GM18511 (cell line): Measurements from ENCODE around the gene DRGX.

Experiments
- ATAC-seq: cut with Tn5 transposase; IDR thresholded peaks from one replicate; pipeline ENCODE4 v1.9.1; 2021; ENCODE audit warnings: mild to moderate bottlenecking, moderate library complexity; ENCODE audit not compliant: unreplicated experiment

DRGX gene

DNA sequence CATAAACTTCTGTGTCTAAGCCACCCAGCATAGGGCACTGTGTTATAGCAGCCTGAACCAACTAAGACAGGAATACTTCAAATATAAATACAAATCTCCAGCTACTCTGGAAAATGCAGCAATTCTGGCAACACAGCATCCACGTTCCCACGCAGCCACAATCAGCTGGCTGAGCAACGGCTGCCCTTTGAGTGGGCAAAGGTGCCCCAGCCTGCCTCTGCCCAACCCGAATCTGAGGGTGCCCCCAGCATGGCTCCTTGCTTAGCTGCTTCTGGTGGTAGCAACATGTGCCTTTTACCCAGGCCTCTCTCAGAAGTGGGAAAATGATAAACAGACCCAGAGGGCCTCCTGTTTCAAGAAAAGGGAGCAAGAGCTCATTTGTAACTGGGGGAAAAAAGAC is 12.0 kb downstream of the DRGX start:
- no peak for ATAC-seq

DNA sequence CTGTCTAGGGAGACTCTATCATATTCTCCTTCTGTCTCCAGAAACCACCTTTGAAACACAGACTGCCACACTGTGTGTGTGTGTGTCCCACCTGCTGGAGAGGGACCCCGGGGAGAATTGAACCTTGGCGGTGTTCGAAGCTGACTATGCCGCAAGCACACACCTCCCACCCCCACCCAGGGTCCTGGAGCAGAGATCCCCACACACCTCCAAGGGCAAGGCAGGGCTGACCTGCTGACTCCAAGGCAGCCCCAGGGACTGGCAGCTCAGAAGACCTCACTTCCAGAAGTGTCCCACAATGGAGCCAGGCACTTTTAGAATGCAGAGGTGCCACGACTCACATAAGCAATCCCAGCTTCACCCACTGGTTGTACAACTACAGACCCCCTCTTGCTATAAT is 13.1 kb downstream of the DRGX start:
- ATAC-seq, result no peak

DNA sequence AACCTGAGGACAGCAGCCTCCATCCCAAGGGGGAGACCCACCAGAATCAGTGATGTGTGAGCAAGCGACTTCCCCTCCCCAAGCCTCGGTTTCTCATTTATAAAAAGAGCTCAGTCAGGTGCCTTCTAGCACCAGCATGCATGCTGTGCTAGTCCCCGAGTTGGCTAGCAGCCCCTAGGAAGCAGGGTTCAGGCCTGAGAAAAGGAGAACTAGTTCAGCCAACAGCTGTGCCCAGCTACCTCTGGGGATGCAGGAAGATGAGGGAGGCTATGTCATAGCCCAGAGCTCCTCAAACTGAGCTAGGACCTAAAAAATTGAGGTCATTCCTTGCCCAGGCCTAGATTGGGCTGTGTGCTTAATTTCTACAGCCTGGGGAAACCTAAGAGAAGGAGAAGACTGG is 13.7 kb downstream of the DRGX start:
- no peak for ATAC-seq

DNA sequence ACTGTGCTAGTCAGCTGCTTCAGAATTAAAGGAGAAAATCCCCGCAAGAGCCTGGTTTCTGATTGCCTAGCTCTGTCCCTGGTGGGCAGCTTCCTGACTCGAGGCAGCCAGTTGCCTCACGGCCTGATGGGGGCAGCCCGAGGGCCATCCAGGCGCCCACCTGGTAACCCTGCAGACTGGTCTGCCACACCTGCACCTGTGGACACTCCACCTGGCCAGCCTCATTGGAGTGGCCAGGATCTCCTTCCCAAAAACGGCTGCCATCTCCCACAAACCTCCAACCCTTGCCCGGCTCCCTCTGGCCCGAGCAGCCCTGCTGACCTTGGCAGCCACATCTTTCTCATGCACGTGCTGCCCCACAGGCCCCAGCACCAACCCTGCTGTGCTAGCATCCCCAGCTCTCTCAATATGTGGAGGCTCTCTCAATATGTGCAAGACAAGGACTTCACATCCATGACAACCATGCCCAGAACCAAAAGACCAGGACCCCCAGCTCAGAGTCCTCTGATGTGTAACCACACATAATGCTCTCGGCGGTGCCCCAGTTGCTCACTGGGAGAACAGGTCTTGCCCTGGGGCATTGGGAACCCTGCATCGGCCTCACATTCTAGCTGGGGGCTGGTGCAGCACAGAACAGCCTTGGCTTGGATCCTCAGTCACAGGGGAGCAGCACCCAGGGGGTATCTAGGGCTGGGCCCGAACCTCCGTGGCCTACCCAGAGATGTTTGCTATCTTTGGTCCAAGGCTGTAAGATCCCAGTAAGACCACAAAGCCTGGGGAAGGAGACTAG is 14.6 kb downstream of the DRGX start:
- no peak for ATAC-seq

DNA sequence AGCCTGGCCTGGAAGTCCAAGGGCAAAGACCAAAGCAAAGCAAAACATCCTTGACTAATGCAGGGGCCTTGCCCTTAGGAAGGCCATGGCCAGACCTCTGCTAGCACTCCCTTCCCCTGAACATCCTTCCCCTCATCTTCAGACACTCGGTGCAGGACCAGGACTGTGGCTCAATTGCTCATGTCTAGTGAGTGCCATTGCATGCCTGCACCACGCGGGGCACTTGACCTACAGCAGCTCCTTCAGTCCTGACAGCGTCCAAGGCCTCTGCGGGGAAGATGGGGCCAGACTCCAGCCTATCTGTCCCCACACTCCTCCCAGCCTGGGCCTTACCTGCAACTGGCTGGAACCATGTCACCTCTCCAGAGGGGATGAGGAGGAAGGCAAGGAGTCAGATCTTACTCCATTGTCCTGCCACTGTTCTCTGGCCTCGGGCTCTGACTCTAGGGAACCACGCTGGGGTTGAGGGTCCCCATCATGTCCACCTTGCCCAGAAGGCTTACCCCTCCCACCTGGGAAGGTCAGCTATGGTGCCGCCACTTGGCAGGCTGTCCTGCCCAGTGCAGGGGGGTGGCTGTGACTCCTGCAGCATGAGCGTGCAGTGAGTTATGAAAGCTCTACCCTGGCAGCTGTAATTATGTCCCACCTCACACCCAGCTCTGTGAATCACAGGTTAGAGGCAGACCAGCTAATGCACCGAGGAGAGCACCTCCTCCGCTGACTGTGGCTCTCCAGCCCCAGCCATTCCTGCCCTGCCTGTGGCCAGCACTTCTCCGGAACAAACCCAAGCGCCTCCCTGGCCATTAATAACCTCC is 16.1 kb downstream of the DRGX start:
- no peak for ATAC-seq

DNA sequence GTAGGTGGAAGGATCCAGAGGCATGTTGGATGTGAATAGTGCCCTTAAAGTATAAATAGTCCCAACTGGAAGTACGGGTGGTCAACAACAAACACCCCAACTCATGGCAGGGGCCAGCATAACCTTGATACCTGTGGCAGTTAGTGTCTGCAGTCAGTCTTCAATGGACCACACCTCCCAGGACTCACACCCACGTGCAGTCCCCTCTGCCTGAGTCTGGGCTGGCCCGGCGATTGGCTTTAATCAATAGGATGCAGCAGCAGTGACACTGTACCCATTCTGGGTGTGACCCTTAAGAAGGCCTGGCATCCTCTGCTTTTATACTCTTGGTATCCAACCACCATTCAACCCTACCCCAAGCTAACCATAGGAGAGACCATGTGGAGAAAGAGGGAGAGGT is 18.6 kb downstream of the DRGX start:
- ATAC-seq, result no peak

DNA sequence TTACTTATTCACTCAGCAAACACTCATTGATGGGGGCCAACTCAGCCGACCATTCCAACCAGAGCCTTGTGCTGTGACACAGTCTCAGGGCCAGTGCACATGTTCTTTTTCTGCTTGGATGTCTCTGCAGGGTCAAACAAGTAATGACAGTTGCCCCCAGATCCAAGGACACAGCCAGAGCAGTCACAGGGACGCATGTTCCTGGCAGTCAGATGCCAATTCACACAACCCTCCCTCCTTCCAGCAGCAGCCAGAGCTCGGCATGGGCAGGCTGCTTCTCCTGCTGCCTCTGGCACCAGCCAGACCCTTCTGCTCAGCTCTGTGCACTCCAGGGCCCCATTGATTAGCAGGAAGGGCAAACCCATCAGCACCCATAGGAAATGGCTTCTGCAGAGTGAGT is 20.3 kb downstream of the DRGX start:
- no peak for ATAC-seq

DNA sequence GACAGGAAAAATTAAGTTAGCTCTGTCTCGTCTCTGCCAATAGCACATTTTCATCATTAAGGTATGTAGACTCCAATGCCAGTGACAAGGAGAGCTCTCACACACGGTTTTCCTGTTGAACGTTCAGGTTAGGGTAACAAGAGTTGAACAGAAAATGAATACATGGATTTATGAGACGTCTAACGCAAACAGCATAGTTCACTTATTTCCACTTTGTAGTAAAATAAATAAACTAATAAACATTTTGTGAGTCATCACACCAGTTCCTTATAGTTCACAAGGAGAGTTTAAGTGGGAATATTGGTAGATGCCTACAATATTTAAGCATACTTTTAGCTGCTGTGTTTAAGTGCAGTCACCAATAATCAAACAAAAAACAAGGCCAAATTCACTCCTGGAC is 21.1 kb downstream of the DRGX start:
- ATAC-seq, result no peak

DNA sequence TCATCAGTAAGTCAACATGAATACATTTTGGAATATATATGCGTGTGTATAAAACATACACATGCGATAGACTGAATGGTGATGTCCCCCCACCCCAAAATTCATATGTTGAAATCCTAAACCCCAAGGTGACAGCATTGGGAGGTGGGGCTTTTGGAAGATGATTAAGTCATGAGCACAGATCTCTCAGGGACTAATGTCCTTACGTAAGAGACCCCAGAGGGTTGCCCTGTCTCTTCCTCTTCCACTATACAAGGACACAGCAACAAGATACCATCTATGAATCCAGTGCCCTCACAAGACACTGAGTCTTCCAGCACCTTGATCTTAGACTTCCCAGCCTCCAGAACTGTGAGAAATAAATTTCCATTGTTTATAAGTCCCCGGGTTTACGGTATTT is 22.5 kb downstream of the DRGX start:
- no peak for ATAC-seq

DNA sequence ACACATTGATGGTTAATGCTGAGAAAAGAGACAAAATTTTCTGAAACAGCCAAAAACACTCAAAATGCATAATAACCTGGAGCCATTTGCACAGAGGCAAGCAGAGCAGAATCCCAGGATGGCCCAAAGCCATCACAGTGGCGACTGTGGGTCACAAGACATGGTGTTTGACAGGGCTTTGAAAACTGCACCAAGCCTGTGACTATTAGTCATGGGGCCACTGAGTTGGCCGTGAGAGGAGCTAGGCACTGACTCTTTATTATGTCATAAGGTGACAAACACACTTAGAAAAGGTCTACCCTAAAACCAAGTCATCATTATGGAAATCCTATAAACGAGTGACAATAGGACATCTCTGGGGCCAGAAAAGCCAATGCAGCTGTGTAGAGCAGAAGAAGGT is 23.9 kb downstream of the DRGX start:
- ATAC-seq, result no peak

DNA sequence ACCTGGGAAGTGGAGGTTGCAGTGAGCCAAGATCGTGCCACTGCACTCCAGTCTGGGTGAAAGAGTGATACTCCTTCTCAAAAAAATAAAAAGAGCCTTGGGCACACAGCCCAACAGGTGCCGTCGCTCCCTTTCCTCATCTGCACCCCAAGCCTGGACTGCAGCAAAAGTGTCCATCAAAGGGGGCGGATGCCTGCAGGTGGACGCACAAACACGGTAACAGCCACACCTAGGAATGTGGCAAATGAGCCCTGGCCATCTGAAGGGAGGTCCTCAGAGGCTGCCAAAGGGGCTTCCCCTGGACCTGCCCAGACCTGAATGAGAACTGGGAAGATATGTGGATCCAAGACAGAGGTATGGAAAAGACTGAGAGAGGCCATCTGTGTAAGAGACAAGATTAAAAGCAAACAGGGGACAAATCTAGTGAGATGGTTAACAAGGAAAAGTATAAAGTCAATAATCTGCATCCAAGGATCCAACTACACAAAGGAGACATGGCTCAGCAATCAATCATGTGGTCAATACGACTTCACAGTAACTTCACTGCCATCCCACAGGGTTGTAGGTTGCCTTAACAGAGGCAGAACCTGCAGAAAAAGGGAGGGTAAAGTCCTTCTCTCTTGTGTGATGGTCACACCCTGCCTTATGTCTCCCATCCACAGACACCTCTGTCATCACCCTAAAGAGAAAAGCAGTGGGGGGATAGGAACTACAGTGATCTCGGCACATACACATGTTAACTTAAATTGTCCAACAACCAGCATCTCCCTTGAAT is 25.4 kb downstream of the DRGX start:
- ATAC-seq, result no peak

DNA sequence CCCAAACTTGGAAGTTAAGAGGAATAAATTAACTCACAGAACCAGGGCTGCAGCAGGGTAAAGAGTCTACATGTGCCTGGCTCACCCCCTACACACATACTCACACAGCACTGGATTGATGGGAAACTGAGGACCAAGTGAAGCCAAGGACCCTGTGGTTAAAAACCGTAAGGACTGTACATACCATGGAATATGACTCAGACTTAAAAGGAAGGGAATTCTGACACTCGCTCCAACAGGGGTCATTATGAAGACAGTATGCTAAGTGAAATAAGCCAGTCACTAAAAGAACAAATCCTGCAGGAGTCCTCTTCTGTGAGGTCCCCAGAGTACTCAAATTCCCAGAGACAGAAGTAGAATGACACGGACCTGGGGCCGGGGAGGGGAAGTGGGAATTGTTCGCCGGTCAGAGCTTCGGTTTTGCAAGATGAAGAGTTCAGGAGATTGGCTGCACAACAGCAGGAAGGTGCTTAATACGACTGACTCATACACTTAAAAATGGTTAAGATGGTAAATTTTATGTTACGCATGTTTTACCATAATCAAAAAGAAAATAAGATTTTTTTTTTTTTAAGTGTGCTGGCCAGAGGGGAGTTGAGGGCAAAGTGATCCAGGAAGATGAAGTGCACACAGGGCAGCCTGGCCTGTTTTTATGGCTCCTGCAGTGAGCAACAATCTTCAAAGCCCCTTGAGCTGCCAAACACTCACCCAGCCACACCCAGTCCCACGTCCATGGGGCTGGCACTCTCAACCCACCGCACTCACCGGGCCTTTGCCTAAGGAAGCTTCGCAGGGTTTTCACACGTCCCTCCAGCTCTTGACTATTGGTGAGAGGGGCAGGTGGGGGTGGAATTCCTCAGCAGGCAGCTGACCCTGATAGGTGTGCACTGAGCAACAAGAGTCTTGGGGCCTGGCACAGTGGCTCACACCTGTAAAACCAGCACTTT is 26.4 kb downstream of the DRGX start:
- no peak for ATAC-seq

DNA sequence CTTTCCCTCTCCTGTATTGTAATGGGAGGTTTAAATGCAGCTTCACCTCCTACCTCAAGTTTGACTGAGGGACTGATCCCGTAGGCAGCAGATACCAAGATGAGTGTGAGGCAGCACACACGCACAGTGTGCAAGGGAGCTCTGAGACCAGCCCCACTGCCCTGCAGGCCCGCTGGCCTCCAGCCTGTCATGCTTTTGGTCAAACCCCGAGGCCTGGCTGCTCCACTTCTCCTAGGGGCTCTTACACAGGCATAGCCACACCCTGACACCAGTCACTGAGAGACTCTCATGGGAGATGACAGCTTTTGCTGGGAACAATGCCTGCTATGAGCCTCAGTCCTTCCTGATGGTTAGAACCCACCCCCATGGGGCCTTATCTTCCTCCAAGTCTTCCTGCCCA is 27.6 kb downstream of the DRGX start:
- ATAC-seq, result no peak

DNA sequence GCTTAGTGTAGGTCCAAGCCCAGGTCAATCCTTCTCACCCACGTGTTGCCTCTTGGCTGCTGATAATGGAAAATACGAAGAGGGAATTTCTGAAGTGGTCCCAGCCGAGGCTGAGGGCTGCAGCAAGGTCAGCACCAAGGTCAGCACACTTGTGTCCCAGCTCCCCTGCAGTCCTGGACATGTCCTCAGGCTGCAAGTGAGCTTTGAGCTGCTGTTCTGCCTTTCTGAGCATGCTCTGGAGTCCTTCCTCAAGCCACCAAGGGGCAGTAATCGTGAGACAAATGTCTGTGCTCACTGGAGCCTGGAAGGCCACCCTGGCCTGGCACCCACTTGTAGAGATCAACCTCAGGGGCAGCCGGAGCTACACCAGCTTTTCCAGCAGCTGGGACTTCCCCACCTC is 28.3 kb downstream of the DRGX start:
- no peak for ATAC-seq

DNA sequence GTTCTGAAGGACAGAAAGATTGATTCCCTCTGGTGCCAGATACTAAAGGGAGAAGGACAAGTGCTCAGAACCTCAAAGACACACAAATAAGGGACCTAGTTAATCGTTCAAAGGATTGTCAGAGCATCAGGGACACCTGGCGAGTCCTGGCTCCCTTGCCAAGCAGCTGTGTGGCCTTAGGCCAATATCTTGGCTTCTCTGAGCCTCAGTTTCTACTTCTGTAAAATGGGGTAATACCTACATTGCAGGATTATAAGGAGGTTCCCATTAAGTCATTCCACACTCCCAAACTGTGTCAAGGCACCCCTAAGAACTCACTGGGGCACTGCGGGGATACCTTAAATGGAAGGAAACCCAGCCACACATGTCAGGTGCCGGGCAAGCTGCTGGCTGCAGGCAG is 29.4 kb downstream of the DRGX start:
- no peak for ATAC-seq

DNA sequence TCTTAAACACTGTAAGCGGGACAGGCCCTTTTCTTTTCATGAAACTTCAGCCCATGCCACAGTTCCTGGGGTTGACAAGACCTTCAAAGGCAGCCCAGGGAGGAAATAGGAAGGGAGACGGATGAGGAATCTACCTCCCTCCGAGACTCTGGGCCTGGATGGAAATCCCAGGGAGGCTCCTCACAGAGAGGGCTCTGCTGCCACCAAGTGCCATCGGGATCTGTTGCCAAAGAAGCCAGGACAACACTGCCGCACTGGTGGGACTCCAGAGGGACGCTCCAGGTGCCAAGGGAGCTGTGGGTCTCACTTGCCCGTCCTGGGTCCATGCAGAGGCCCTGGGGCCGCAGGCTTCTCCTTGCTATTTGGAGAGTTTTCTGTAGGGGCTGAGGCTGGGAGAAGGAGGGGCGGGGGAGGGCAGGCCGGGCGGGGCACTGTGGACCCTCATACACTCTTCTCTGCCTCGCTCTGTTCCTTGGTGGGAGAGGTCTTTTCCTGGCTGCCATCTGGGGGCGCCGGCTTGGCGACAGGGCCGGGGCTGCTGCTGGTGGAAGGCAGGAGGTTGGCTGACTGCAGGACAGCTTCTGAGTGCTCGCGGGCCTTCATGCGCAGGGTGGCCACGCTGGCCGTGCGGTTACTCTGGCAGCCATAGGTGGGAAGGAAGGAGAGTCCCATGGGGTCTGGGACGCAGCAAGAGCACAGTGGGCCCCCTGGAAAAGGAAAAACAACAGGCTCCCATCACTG is 30.0 kb downstream of the DRGX start:
- no peak for ATAC-seq

DNA sequence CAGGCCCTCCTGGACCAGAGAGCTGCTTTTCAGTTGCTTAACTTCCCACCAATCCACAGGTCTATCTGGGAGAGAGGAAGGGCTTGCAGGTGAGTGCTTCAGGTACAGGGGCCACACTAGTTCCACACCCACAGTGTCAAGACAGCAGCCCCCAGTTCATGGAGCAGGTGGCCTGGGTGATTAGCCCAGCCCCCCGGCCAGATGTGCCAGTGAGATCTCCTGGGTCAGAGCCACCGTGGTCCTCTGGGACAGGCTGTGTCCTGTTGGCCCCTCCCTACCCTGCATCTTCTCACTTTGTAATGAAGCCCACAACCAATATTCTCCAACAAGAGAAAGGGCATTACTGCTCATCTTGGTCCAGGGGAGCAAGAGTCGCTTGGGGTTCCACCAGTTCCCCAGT is 30.6 kb downstream of the DRGX start:
- no peak for ATAC-seq

DNA sequence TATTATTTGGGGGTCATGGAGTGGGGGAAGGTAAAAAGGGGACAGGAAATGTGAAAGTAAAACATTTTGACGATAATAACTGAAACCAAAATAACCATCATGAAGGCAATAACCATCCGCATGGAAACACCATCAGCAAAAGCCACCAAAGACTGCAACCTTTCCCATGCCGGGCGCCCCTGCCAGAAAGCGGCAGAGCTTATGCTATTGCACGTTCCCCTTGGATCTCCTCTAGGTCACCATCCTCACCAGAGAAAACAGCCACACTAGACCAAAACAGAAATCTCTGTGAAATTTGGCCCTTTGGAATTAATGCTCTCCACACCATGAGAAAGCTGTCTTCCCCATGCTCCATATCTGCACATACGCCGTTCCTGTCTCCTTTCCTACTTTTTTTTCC is 31.1 kb downstream of the DRGX start:
- ATAC-seq, result no peak

DNA sequence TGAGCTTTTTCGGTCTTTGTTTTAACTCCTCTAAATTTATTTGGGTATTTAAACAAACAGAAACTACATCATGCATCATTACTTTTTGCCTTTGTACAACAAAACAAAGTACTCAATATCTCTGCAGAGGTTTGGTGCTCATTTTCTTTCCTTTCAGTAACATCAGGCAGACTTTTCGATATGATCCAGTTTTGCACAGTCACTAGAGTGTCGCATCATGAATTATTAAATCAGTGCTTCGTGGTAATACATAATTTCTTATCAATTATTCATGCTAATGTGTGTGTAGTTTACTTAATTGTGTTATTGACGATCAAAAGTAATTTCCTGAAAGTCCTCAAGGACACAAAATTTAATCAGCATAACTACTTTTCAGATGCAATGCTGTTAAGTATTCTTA is 31.8 kb downstream of the DRGX start:
- no peak for ATAC-seq
